Measurements from ENCODE around the gene GNA15.

Gene GNA15

DNA sequence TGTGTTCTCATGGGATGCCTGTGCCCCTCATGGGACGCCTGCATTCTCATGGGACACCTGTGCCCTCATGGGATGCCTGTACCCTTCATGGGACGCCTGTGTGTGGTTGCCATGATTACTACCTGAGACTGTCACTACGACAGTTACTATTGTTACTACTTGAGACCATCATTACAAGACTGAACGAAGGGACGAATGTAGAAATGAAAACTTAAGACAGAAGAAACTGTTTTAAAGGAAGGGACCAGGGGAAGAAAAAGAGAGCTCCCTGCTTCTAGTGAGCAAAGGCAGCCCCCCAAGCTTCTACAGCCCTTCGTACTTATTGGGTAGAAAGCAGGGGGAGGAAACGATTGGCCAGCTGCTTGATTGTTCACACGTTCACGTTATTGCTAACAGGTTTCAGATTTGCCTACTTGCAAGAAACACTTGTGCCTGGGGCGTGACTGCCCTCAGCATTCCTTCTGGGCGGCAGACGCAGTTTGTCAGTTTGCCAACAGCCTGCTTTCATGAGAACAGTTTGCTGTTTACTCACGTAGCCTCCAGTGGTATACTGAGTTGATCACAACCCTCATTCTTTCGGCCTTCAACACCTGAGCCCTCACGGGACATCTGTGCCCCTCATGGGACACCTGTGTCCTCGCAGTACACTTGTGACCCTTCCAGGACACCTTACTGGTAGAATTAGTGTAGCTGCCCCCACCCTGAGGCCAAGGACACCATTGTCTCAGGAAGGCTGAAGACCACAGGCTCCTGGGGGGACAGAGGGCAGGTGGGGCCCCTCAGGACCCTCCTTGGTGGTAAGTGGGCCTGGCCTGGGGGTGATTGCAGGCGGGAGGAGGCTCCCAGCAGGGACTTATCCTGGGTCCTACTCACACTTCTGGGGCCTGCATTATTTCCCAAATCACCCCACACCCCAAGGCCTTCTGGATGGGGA is 40.2 kb downstream of the GNA15 start:
- DNase-seq (ENCODE audit: low read depth in 2 of 2) = no peak

DNA sequence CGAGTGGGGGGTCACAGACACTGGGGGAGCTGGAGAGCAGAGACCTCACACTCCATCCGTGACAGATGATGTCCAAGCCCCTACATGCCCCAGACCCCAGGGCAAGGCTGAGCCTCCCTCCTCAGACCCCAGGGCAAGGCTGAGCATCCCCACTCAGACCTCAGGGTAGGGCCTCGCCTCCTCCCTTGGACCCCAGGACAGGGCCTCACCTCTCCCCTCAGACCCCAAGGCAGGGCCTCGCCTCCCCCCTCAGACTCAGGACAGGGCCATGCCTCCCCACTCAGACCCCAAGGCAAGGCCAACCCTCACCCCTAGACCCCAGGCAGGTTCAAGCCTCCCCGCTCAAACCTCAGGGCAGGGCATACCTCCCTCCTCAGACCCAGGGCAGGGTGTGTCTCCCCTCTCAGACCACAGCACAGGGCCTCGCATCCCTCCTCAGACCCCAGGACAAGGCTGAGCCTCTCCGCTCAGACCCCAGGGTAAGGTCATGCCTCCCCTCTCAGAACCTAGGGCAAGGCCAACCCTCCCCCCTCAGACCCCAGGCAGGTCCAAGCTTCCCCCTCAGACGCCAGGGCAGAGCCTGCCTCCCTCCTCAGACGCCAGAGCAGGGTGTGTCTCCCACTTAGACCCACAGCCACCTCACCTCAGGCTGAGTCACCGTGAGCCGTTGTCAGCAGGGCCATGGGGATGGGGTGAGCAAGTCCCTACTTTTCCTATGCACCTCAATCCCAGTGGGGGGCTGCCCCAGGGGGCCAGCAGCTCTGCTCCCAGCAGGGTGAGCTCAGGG is 41.1 kb downstream of the GNA15 start:
- DNase-seq (ENCODE audit: low read depth in 2 of 2) = peak in 1 of 2 donors; percentile 49

DNA sequence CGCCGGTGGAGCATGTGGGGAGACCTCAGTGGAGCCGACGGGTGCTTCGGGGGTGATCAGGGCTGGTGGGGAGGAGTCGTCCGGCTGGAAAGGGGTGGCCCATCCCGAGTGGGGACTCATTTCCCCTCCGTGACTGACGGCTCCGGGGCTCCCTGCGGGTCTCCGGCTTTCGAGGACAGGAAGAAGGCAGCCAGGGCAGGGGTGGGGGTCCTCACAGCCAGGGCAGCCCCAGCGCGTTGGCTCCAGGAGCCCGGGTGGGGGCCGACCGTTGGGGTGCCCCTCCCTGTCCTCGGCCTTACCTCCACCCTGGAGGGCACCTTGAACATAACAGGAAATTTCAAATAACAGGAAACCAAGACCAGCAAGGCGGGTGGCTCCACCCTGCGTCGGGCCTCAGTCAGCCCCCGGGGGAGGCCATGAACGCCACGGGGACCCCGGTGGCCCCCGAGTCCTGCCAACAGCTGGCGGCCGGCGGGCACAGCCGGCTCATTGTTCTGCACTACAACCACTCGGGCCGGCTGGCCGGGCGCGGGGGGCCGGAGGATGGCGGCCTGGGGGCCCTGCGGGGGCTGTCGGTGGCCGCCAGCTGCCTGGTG is 42.6 kb downstream of the GNA15 start, which contains the start of gene S1PR4:
S1PR4 (plus strand) TSS at position 393 of the 596 bp plus-strand sequence; CDS start at position 417, 24 bp downstream.
- DNase-seq (ENCODE audit: low read depth in 2 of 2) = peak in 1 of 2 donors; percentile 34

DNA sequence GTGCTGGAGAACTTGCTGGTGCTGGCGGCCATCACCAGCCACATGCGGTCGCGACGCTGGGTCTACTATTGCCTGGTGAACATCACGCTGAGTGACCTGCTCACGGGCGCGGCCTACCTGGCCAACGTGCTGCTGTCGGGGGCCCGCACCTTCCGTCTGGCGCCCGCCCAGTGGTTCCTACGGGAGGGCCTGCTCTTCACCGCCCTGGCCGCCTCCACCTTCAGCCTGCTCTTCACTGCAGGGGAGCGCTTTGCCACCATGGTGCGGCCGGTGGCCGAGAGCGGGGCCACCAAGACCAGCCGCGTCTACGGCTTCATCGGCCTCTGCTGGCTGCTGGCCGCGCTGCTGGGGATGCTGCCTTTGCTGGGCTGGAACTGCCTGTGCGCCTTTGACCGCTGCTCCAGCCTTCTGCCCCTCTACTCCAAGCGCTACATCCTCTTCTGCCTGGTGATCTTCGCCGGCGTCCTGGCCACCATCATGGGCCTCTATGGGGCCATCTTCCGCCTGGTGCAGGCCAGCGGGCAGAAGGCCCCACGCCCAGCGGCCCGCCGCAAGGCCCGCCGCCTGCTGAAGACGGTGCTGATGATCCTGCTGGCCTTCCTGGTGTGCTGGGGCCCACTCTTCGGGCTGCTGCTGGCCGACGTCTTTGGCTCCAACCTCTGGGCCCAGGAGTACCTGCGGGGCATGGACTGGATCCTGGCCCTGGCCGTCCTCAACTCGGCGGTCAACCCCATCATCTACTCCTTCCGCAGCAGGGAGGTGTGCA is 43.3 kb downstream of the GNA15 start:
- DNase-seq (ENCODE audit: low read depth in 2 of 2) = no peak

DNA sequence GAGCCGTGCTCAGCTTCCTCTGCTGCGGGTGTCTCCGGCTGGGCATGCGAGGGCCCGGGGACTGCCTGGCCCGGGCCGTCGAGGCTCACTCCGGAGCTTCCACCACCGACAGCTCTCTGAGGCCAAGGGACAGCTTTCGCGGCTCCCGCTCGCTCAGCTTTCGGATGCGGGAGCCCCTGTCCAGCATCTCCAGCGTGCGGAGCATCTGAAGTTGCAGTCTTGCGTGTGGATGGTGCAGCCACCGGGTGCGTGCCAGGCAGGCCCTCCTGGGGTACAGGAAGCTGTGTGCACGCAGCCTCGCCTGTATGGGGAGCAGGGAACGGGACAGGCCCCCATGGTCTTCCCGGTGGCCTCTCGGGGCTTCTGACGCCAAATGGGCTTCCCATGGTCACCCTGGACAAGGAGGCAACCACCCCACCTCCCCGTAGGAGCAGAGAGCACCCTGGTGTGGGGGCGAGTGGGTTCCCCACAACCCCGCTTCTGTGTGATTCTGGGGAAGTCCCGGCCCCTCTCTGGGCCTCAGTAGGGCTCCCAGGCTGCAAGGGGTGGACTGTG is 44.0 kb downstream of the GNA15 start:
- no peak for DNase-seq (ENCODE audit: low read depth in 2 of 2)

DNA sequence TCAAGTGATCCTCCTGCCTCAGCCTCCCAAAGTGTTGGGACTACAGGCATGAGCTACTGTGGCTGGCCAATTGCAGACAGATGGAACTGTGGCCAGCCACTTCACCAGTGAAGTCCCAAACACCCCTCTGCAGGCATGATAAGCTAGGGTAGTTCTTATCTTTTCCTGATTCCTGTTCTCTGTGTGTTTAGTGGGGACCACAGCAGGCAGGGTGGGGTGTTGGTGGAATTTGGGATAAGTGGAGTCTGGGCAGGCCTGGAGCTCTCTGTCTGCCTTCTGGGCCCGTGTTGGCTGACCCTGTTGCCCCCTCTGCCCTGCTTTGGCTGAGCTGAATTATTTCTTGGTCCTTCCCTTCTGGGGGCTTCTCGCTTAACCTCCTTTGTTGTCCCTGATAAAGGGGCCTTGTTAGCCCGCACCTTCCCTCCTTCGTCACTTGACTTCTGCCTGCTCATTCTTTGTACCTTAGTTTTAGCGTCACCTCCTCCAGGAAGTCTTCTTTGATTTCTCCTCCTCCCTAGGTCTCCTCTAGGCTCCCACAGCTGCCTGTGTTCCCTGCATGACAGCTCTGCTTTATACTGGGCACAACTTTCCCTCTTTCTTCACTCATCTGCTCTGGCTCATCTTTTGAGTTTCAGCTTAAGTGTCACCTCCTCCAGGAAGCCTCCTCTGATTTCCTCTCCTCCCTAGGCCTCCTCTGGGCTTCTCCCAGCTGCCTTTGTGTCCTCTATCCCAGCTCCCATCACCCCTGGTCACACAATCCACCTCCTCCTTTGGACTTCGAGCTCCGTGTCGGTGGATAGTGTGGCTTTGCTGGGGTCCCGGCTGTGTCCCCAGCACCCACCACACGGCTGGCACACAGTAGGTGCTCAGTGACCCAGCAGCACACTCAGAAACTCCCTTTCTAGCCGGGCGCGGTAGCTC is 48.1 kb downstream of the GNA15 start:
- no peak for DNase-seq (ENCODE audit: low read depth in 2 of 2)

DNA sequence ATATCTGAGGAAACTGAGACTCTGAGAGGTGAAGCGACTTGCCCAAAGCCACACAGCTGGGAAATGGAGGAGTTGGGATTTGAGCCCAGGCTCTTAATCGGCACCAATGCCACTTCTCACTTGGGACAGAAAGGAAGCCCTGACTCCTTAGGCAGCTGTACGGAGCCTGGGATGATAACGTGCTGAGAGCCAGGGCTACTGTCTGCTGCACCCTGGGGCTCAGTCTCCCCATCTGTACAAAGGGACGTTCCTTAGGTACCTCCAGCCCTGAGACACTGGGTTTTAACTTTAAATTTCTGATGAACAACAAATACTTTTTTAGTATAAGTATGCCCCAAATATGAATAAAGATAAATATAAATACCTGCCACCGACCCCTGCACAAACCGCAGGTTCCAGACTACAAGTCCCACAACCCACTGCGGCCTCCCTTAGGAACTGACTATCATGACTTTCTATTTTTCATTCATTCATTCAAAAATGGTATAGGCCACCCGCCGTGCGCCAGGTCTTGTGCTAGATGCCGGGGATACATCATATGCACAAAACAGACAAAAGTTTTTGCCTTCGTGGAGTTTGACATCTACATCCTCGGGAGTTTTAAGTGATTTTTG is 49.1 kb downstream of the GNA15 start:
- no peak for DNase-seq (ENCODE audit: low read depth in 2 of 2)

DNA sequence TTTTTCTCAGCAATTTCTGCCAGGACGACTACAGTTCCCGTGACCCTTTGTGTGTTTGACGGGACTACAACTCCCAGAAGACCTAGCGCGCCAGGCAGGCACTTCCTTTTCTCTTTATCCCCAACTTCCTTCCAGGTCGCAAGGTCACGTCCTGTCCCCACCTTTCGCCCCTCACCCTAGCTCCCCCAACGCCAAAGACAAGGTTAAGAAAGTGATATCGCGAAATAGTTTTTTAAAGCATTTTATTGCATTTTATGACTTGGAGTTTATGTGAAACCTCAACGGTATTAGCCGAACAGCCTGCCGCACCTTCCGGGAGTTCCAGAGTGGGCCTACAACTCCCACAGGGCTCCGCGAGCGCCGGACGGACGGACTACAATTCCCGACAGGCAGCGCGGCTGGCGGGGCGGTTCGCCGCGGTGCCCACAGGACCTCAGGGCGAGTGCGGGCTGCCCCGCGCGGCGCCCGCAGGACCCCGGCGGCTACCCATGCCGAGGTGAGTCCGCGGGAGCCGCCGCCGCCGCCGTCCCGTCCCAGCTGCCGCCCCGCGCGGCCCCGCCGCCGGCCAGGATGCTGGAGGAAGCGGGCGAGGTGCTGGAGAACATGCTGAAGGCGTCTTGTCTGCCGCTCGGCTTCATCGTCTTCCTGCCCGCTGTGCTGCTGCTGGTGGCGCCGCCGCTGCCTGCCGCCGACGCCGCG is 49.8 kb downstream of the GNA15 start, which contains the start of gene NCLN:
NCLN (plus strand) TSS at position 470 of the 699 bp plus-strand sequence; CDS start at position 571, 101 bp downstream.
- DNase-seq (ENCODE audit: low read depth in 2 of 2) = peak; percentile 81 to 88

DNA sequence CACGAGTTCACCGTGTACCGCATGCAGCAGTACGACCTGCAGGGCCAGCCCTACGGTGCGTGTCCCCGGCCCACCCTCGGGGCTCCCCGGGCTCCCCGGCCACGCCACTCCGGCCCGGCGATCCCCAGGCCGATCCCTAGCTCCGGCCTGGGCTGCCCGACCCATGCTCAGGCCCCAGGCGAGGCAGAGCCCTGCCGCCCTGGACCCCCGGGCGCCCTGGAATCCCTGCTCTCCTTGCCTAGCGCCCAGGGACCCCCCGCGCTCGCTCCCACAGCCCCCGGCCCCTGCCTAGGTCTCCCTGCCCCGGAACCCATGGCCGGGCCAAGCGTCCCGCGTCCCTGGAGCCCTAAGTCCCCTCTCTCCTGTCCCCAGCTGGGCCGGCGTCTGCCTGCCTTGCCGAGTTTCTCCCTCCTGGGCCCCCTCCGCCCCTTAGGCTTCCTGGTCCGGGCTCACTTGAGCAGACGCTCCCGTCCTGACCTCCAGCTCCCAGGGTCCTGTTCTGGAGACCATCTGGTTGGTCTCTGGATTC is 50.4 kb downstream of the GNA15 start:
- no peak for DNase-seq (ENCODE audit: low read depth in 2 of 2)

DNA sequence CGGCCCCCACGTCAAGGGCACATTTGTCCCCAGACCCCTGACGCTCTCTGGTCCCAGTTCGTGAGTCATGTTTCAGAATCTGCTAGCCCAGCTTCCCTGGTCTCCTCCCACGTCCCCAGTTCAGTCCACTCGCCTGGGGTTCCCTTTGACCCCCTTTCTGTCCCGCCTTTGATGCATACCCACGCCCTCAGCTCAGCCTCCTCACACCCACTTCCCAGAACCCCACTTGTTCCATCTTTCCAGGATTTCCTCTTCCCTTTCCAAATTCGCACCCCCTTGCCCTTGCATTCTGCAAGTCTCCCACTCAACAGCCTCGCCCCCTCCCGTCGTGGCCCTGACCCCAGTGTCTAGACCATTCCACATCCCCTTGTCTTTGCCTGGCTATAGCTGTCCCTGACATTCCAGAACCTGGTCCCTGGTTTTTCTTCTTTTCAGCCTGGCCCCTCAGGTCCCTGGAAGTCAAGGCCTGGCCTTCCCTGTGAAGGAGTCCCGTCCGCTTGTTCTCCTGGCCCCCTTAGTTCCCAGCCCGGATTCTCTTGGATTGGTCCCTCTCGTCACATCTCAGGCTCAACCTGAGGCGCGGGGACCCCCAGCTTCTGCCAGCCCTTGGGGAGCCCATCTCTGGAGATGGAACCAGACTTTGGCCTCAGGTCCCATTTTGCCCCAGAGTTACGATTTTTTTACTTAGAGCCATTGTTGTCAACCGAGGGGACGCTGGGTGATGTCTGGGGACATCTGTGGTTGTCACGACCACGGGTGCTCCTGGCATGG is 51.2 kb downstream of the GNA15 start:
- no peak for DNase-seq (ENCODE audit: low read depth in 2 of 2)

DNA sequence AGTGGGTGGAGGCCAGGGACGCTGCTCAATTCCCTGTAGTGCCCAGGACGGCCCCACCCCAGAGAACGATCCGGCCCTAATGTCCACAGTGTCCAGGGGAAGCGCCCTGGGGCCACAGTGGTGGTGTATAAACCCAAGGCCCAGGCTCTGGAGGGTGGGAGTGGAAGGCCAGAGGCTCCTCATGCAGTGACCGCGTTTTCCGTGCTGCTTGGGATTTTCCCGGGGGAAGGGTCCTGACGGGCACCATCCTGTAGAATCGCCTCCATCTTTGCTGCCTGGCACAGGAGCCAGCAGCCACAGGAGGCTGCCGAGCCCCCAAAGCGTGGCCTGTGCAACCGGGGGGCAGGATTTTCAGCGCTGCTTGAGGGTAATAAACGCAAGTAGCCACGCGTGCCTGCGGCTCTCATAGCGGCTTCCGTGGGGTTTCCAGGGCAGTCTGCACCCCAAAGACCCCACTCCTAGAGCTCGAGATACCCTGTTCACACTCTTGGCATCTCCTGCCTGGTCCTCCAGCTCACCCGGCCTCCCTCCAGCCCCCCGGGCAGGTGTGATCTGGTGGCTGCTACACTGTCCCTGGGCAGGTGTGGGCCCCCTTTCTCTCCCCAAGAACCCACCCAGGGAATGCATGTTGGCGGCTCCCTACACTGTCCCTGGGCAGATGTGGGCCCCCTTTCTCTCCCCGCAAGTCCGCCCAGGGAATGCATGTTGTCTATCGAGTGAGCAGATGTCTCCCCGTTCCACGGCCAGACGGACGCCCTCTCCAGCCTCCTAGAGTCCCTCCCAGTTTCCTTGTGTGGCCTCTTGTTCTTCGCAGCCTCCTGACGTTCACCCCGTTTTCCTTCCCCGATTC is 52.1 kb downstream of the GNA15 start:
- no peak for DNase-seq (ENCODE audit: low read depth in 2 of 2)

DNA sequence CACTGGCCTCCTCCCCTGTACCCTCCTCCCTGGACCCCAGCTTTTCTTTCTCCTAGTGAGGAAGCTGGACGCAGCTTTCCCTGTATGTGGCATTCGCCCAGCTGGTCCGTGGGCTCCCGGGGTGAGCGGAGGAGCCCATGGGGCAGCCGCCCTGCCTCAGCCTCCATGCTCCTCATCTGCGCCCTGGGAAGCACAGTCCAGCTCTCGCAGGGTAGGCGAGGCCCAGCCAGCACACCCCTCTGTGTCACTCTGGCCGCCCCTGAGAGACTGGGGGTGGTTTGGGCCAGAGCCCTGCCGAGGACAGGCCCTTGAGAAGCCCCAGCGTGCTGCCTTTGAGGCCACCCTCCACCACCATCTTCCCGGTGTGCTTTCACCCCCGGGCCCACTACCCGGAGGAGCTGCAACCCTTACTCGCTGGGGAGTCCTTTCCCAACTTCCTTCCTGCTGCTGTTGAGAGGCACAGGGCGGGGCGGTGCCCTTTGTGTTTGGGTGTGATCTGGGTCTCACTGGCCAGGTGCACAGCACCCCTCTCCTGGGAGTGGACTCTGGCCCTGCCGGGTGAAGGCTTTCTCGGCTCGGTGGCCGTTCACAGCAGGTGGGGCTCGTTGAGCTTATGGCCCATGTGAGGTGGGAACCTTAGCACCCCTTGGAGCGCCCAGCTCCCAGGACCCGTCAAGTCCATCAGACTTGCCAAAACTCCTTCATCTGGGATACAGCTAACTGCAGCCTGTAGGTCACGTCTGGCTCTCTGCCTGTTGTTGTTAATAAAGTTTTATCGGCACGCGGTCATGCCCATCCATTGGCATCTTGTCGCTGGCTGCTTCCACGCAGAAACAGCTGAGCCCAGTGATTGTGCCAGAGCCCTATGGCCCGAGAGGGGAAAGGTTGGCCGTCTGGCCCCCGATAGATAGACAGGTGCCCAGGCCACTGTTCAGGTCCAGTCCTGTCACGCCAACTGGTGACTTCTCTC is 53.1 kb downstream of the GNA15 start:
- no peak for DNase-seq (ENCODE audit: low read depth in 2 of 2)

DNA sequence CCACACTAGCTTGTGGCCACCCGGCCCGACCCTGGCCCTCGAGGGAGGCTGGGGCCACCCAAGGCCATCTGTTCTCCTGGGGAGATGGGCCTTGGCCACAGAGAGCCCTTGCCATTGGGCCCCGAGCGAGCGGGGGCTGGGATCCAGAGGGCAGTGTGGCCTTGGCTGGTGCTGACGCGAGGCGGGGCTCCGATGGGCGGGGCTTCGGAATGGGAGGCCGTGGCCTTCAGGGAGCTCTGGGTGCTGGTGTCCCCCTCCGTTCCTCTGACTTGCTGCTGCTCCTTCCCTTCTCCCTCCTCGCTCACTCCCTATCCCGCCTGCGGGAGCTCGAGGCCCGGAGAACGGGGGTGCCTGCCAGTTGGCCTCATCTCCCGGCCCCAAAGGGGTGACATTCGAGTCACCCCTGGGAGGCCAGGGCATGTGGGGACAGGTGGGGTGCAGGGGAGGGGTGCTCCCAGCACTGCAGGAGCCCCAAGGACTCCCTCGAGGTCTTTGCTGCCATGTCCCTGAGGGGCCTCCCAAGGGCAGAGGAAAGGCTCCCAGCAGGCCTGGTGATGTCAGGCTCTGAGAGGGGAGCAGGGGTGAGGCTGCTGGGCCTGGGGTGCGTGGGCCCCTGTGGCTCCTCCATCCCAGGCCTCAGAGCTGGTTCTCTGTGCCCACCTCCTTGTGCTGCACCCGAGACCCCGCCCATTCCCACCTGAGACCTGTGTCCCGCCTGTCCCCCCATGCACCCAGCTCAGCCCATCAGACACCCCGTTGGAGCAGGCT is 54.1 kb downstream of the GNA15 start:
- DNase-seq (ENCODE audit: low read depth in 2 of 2) = no peak

DNA sequence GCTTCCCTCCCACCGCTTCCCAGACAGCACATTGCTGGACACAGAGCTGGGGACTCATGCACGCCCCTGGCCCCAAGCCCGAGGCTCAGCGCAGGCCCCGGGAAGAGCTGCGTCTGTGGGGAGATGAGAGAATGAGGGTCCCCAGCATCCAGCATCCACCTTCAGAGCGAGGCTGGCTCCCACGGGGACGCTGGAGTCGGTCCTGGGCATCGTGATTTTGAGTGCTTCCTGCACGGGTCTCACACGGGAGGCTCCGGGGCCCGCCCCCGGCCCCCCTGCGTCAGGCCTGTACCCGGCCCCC is 54.6 kb downstream of the GNA15 start:
- DNase-seq (ENCODE audit: low read depth in 2 of 2) = no peak
